Testis (tissue), 3 donors: ENCODE measurements around the gene TFCP2. TPM values are rescaled to one million over a fixed set of nuclear protein-coding genes. Genes with fewer than 3 reads are reported as not detected.
A peak's percentile ranks its signal among the peaks of the same experiment; 100 is the strongest.

ENCODE experiments used
- DNase-seq: peaks from one replicate; pipeline ENCODE4 v3.0.0-alpha.2; 2019
- H3K27ac ChIP-seq, 2 donors: fragments of 200-600 bp; sonication (generic); one replicate each; pipeline ENCODE4 v1.5.1; 2019
- H3K27me3 ChIP-seq: fragments of 200-600 bp; sonication (generic); one replicate; pipeline ENCODE4 v1.5.1; 2019
- H3K36me3 ChIP-seq: fragments of 200-600 bp; sonication (generic); one replicate; pipeline ENCODE4 v1.5.1; 2017; ENCODE audit warnings: low read depth; ENCODE audit errors: missing control alignments
- H3K4me1 ChIP-seq: fragments of 200-600 bp; sonication (generic); one replicate; pipeline ENCODE4 v1.5.1; 2019
- H3K4me3 ChIP-seq, 2 donors: fragments of 200-600 bp; sonication (generic); one replicate each; pipeline ENCODE4 v1.5.1; 2017 to 2019
- H3K9me3 ChIP-seq: fragments of 200-600 bp; sonication (generic); one replicate; pipeline ENCODE4 v1.5.1; 2017
- CTCF ChIP-seq, 3 experiments: fragments of 450-650 bp in 2 of 3; fragments of 200-600 bp in 1 of 3; sonication (generic) in 1 of 3; IDR thresholded peaks; one replicate each; pipeline ENCODE4 v1.5.1; 2016 to 2019; ENCODE audit warnings: antibody characterized with exemption in 3 of 3, mild to moderate bottlenecking in 2 of 3, moderate library complexity in 1 of 3
- POLR2A ChIP-seq: fragments of 450-650 bp; IDR thresholded peaks from one replicate; pipeline ENCODE4 v1.6.1; 2017; ENCODE audit warnings: antibody characterized with exemption, mild to moderate bottlenecking, moderate library complexity
- WGBS, 2 donors: methylation state at CpG; one replicate each; pipeline ENCODE4 v1.1.5; 2018; 5-methylcytosine and 5-hydroxymethylcytosine counted together
- intact Hi-C: fragments of 100-400 bp; cut with DNase I; formaldehyde crosslinking; loops from one replicate; pipeline ENCODE4 v1.15.1; 2023; ENCODE audit warnings: low total_unique reads
- polyA plus RNA-seq: library from polyadenylated mRNA; stranded (reverse); fragments of 350-450 nt; fragmentation: Illumina TruSeq; extraction: RNeasy Lipid Tissue Mini Kit (QIAGEN cat#74804); gene quantifications from one replicate; pipeline ENCODE4 v1.2.3, GENCODE V29; 2014; ENCODE audit warnings: low read depth, low replicate concordance; ENCODE audit not compliant: insufficient read depth
- total RNA-seq, 2 donors: library from RNA; depleted of rRNA; stranded (reverse); fragments of >200 nt; gene quantifications; one replicate each; pipeline ENCODE4 v1.2.3, GENCODE V29; 2016

The TFCP2 gene
- total and polyA plus RNA-seq, 3 donors from 2014 or later = 13.8 to 17.2 (median 16.2) TPM

- TF ChIP-seq CTCF (IDR thresholded peaks at IDR 0.05) (no peak), POLR2A (no peak)
- Histone ChIP-seq H3K4me3 (peak overlapping the region; percentile 74 to 93), H3K36me3 (no peaks in the 10 kb centered on the region), H3K27ac (peak overlapping the region; percentile 99 to 100), H3K4me1 (peaks cover 15% of the 10 kb centered on the region), H3K27me3 (no peaks in the 10 kb centered on the region), H3K9me3 (no peaks in the 10 kb centered on the region)
- intact Hi-C loops = no loop called here
- peak; percentile 48 for DNase-seq
- 1% methylated on average over 16 of the region's 16 CpGs for WGBS, 2 donors
These were observed 936 bp downstream of the TFCP2 start for GRCh38 chr12:51171884-51172514.

- H3K4me3 ChIP-seq = no peak overlapping the region
- H3K27ac ChIP-seq = no peak overlapping the region
- H3K27me3 ChIP-seq = no peaks in the 10 kb centered on the region
- no peak for DNase-seq
- no peaks in the 10 kb centered on the region for H3K36me3 ChIP-seq
- intact Hi-C loops = no loop called here
- no peak for TF ChIP-seq CTCF (IDR thresholded peaks at IDR 0.05)
- no peak for TF ChIP-seq POLR2A
- 84 to 97% methylated on average over 3 of the region's 3 CpGs for WGBS, 2 donors
- H3K4me1 ChIP-seq = no peaks in the 10 kb centered on the region
- H3K9me3 ChIP-seq = no peaks in the 10 kb centered on the region
These were observed 9.1 kb downstream of the TFCP2 start for GRCh38 chr12:51163795-51164194.

- intact Hi-C loops = no loop called here
- no peak for DNase-seq
- TF ChIP-seq CTCF (IDR thresholded peaks at IDR 0.05) (no peak), POLR2A (no peak)
- H3K9me3 ChIP-seq = no peaks in the 10 kb centered on the region
- no peaks in the 10 kb centered on the region for H3K36me3 ChIP-seq
- no peaks in the 10 kb centered on the region for H3K27me3 ChIP-seq
- WGBS, 2 donors = 93 to 99% methylated on average over 6 of the region's 6 CpGs
- H3K4me1 ChIP-seq = no peaks in the 10 kb centered on the region
- no peak overlapping the region for H3K4me3 ChIP-seq
- H3K27ac ChIP-seq = no peak overlapping the region
These were observed 10.7 kb downstream of the TFCP2 start for GRCh38 chr12:51162217-51162616.

GRCh38 chr12:51160814-51161459 lies 12.0 kb downstream of the TFCP2 start:
- H3K27ac ChIP-seq = no peak overlapping the region
- H3K4me1 ChIP-seq = no peaks in the 10 kb centered on the region
- no peak overlapping the region for H3K4me3 ChIP-seq
- H3K27me3 ChIP-seq = no peaks in the 10 kb centered on the region
- DNase-seq = no peak
- 61 to 75% methylated on average over 8 of the region's 8 CpGs for WGBS, 2 donors
- TF ChIP-seq POLR2A (no peak), CTCF (IDR thresholded peaks at IDR 0.05) (no peak)
- intact Hi-C loops = no loop called here
- no peaks in the 10 kb centered on the region for H3K36me3 ChIP-seq
- no peaks in the 10 kb centered on the region for H3K9me3 ChIP-seq
